ENCODE results near the gene CHCHD1.
"Not testable (repeated sequence)": the region's sequence is repeated elsewhere in the genome, so short reads cannot be mapped to it uniquely, and the experiment has no call there.

The CHCHD1 gene

GRCh38 chr10:73781879-73782748, at the start of gene CHCHD1:
CHCHD1 (plus strand) TSS chr10:73782048; CDS start chr10:73782076, 28 bp downstream.
- peak; percentile 38 for DNase-seq

- DNase-seq: no peak
These were observed 49.4 kb upstream of the CHCHD1 start for GRCh38 chr10:73732426-73732825.

GRCh38 chr10:73732931-73733623, 48.8 kb upstream of the CHCHD1 start:
- no peak for DNase-seq

- no peak for DNase-seq
These were observed 47.7 kb upstream of the CHCHD1 start for GRCh38 chr10:73734028-73734720.

GRCh38 chr10:73734796-73735305, 47.0 kb upstream of the CHCHD1 start:
- DNase-seq: no peak

GRCh38 chr10:73740501-73741254, 41.2 kb upstream of the CHCHD1 start:
- DNase-seq: not testable (repeated sequence)

GRCh38 chr10:73742454-73742734, 39.5 kb upstream of the CHCHD1 start:
- DNase-seq: no peak

- DNase-seq: no peak
These were observed 38.4 kb upstream of the CHCHD1 start for GRCh38 chr10:73743327-73743904.

GRCh38 chr10:73743905-73744663, 37.8 kb upstream of the CHCHD1 start, which contains the start of gene SEC24C:
SEC24C (plus strand) TSS chr10:73744372; CDS start chr10:73746833, 2,461 bp downstream.
- peak; percentile 55 for DNase-seq

- DNase-seq: no peak
These were observed 37.2 kb upstream of the CHCHD1 start for GRCh38 chr10:73744664-73744975.

- DNase-seq: no peak
These were observed 35.1 kb upstream of the CHCHD1 start for GRCh38 chr10:73746721-73747120.

- no peak for DNase-seq
These were observed 31.0 kb upstream of the CHCHD1 start for GRCh38 chr10:73750819-73751218.

- no peak for DNase-seq
These were observed 25.7 kb upstream of the CHCHD1 start for GRCh38 chr10:73756183-73756582.

GRCh38 chr10:73758704-73759511, 22.9 kb upstream of the CHCHD1 start:
- DNase-seq: no peak

GRCh38 chr10:73759512-73760115, 22.2 kb upstream of the CHCHD1 start:
- no peak for DNase-seq

GRCh38 chr10:73761781-73762180, 20.1 kb upstream of the CHCHD1 start:
- DNase-seq: no peak

GRCh38 chr10:73762915-73763314, 18.9 kb upstream of the CHCHD1 start:
- no peak for DNase-seq

- DNase-seq: no peak
These were observed 18.5 kb upstream of the CHCHD1 start for GRCh38 chr10:73763343-73763742.

GRCh38 chr10:73765066-73765465, 16.8 kb upstream of the CHCHD1 start:
- no peak for DNase-seq

- no peak for DNase-seq
These were observed 13.0 kb upstream of the CHCHD1 start for GRCh38 chr10:73768881-73769280.

All from NCI-H2107 (cell line).